IPS-NIHi11 (cell line): ENCODE measurements around the gene MSH3.
A peak's percentile ranks its signal among the peaks of the same experiment; 100 is the strongest.

Source experiments
- DNase-seq: peaks from one replicate; pipeline ENCODE4 v3.0.0; 2012; ENCODE audit warnings: mixed read lengths, low spot score

The MSH3 gene

GRCh38 chr5:80905405-80905804, 251.0 kb downstream of the MSH3 start:
- DNase-seq, result no peak

- DNase-seq, result no peak
These were observed 258.0 kb downstream of the MSH3 start for GRCh38 chr5:80912479-80912878.

- no peak for DNase-seq
These were observed 261.3 kb downstream of the MSH3 start for GRCh38 chr5:80915716-80916115.

GRCh38 chr5:80916676-80917075, 262.2 kb downstream of the MSH3 start:
- no peak for DNase-seq

- DNase-seq, result no peak
These were observed 263.2 kb downstream of the MSH3 start for GRCh38 chr5:80917631-80918030.

- no peak for DNase-seq
These were observed 265.3 kb downstream of the MSH3 start for GRCh38 chr5:80919678-80920196.

- no peak for DNase-seq
These were observed 265.9 kb downstream of the MSH3 start for GRCh38 chr5:80920333-80920732.

- DNase-seq, result peak; percentile 57
These were observed 266.6 kb downstream of the MSH3 start for GRCh38 chr5:80921026-80921425.

- DNase-seq, result no peak
These were observed 271.5 kb downstream of the MSH3 start for GRCh38 chr5:80925931-80926330.
